Heart left ventricle (tissue), 13 donors: Measurements from ENCODE around the gene RBPMS2.

ENCODE experiments used
- POLR2A ChIP-seq, 2 donors: fragments of 450-650 bp; IDR thresholded peaks; one replicate each; pipeline ENCODE4 v1.6.1; 2017; ENCODE audit warnings: antibody characterized with exemption in 2 of 2, mild to moderate bottlenecking in 2 of 2, moderate library complexity in 2 of 2
- TF ChIP-seq, protein P1 (sequence below), 12 donors: fragments of 200-600 bp; sonication (generic) in 4 of 12; IDR thresholded peaks; one replicate each; pipeline versions ENCODE4 v1.5.0 to v1.8.0; 2018 to 2022; ENCODE audit warnings: antibody characterized with exemption in 12 of 12, mild to moderate bottlenecking in 5 of 12
- donor health status: ischemic (EF 13 %, LVEDD 7.1; RV severe dilation, severe dysfunction).
- donor health status: DM: no; HTN: yes; CAD: no.
- donor health status: DM: no; HTN: no; CAD: no.
- donor health status: ischemic (EF 25% LVEDD 6.9; RV normal size, moderate dysfunction).
- donor health status: ischemic (EF 25% LVEDD 5.7; RV mildly dilated, moderate dysfunction).
- donor health status: ischemic (EF 35%, LVEDD 5.7; RV mildly dilated, moderate dysfunction).
- donor health status: nonischemic (EF 11% LVEDD 7.7; RV severe dilation, severe dysfunction).
- donor health status: DM: yes; HTN: yes; CAD: no.
- donor health status: PGD.
- donor health status: ischemic (EF 29% LVEDD 5.4; RV normal size, mild dysfunction).
- donor health status: nonischemic (EF 23%, LVEDD 6.1; RV moderate dilation, normal function).

DNA sequence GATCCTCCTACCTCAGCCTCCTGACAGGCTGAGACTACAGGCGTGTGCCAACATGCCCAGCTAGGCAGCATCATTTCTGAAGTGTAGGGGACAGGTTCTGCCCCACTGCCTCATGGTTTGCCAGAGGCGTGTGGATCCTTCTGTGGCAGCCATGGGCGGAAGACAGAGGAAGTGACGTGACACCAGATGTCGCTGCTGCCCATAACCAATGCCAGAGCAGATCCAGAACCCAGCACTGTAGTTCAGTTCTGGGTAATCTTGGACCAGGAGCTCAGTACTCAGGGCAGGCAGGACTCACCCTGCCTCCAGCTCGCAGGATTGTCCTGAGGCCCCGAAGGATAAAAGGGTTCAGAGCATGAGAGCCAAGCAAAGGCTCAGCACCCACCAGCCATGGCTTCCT is 8.2 kb downstream of the RBPMS2 start:
- TF ChIP-seq, protein P1, sequence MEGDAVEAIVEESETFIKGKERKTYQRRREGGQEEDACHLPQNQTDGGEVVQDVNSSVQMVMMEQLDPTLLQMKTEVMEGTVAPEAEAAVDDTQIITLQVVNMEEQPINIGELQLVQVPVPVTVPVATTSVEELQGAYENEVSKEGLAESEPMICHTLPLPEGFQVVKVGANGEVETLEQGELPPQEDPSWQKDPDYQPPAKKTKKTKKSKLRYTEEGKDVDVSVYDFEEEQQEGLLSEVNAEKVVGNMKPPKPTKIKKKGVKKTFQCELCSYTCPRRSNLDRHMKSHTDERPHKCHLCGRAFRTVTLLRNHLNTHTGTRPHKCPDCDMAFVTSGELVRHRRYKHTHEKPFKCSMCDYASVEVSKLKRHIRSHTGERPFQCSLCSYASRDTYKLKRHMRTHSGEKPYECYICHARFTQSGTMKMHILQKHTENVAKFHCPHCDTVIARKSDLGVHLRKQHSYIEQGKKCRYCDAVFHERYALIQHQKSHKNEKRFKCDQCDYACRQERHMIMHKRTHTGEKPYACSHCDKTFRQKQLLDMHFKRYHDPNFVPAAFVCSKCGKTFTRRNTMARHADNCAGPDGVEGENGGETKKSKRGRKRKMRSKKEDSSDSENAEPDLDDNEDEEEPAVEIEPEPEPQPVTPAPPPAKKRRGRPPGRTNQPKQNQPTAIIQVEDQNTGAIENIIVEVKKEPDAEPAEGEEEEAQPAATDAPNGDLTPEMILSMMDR (IDR thresholded peaks at IDR 0.05) = no peak
- no peak for TF ChIP-seq POLR2A (IDR thresholded peaks at IDR 0.05)
